H1 (cell line): ENCODE data around the gene SLC37A1. TPM values are rescaled to one million over a fixed set of nuclear protein-coding genes. Genes with fewer than 3 reads are reported as not detected.

ENCODE experiments used
- POLR2AphosphoS5 ChIP-seq: IDR thresholded peaks from 2 replicates; pipeline ENCODE4 v1.6.1; 2011; ENCODE audit warnings: low read depth, low read length
- TBP ChIP-seq: IDR thresholded peaks from 2 replicates; pipeline ENCODE4 v1.6.1; 2011; ENCODE audit warnings: low read depth, low read length, improper control_type of control experiment
- polyA plus RNA-seq, 7 experiments: library from polyadenylated mRNA; depleted of rRNA in 3 of 7; stranded (reverse) in 5 of 7; unstranded in 2 of 7; fragments of >200 nt in 5 of 7; fragments of 200-250 nt in 2 of 7; gene quantifications; 1 replicate in 5 of 7; 2 replicates in 1 of 7; 4 replicates in 1 of 7; pipeline versions ENCODE4 v1.2.1 to v1.2.3, GENCODE V29; 2011 to 2013; ENCODE audit warnings: missing spikeins in 2 of 7, mixed read lengths in 2 of 7
- total RNA-seq: library from RNA; stranded (reverse); fragmentation: NEBNext Ultra II Directional; extraction: Animal tissue kit (Norgen Biotek cat#: 25700); gene quantifications from 2 replicates; pipeline ENCODE4 v1.2.1, GENCODE V29; 2021
- TF ChIP-seq, protein P1 (sequence below): IDR thresholded peaks from 2 replicates; pipeline ENCODE4 v1.6.1; 2012; ENCODE audit warnings: inconsistent platforms

SLC37A1 gene
- total and polyA plus RNA-seq, 2 of the 8 experiments (the other 6 are each of a cell fraction or from before 2014, with no cell fraction given) = 15.6 to 30.9 TPM

- TF ChIP-seq, protein P1, sequence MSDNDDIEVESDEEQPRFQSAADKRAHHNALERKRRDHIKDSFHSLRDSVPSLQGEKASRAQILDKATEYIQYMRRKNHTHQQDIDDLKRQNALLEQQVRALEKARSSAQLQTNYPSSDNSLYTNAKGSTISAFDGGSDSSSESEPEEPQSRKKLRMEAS = no peak
- TF ChIP-seq POLR2AphosphoS5 (no peak), TBP (no peak)
- TF ChIP-seq, all 59 proteins: peak for 0
Measured at GRCh38 chr21:42576639-42577038, 63.0 kb downstream of the SLC37A1 start (continued).
